GM20431 (cell line): Measurements from ENCODE around the gene AFG3L2.
"Not testable (repeated sequence)": the region's sequence is repeated elsewhere in the genome, so short reads cannot be mapped to it uniquely, and the experiment has no call there.

ENCODE experiments used
- in situ Hi-C: fragments of 300-500 bp; cut with MseI, MboI; formaldehyde crosslinking; loops from one replicate; pipeline ENCODE4 v1.15.0; 2020; ENCODE audit warnings: low sequenced_read_pairs; ENCODE audit not compliant: unreplicated experiment

The AFG3L2 gene

GRCh38 chr18:12376754-12377555 lies at the start of gene AFG3L2:
TSS of gene AFG3L2 (minus strand) at chr18:12377227. CDS start at chr18:12377082, 145 bp downstream.
- in situ Hi-C loops: no loop called here

- in situ Hi-C loops: no loop called here
Measured at GRCh38 chr18:12424252-12424651, 47.2 kb upstream of the AFG3L2 start.

- in situ Hi-C loops: no loop called here
Measured at GRCh38 chr18:12423820-12424219, 46.8 kb upstream of the AFG3L2 start.

- in situ Hi-C loops: no loop called here
Measured at GRCh38 chr18:12423393-12423792, 46.4 kb upstream of the AFG3L2 start.

- in situ Hi-C loops: no loop called here
Measured at GRCh38 chr18:12422936-12423335, 45.9 kb upstream of the AFG3L2 start.

- in situ Hi-C loops: no loop called here
Measured at GRCh38 chr18:12421732-12422131, 44.7 kb upstream of the AFG3L2 start.

GRCh38 chr18:12420821-12421421 lies 43.9 kb upstream of the AFG3L2 start:
- in situ Hi-C loops: no loop called here

GRCh38 chr18:12417687-12418086 lies 40.7 kb upstream of the AFG3L2 start:
- in situ Hi-C loops: no loop called here

- in situ Hi-C loops: no loop called here
Measured at GRCh38 chr18:12416098-12416729, 39.2 kb upstream of the AFG3L2 start.

GRCh38 chr18:12411456-12411855 lies 34.4 kb upstream of the AFG3L2 start:
- in situ Hi-C loops: no loop called here

- in situ Hi-C loops: not testable (repeated sequence)
Measured at GRCh38 chr18:12410747-12411146, 33.7 kb upstream of the AFG3L2 start.

GRCh38 chr18:12410081-12410481 lies 33.1 kb upstream of the AFG3L2 start:
- in situ Hi-C loops: no loop called here

- in situ Hi-C loops: no loop called here
Measured at GRCh38 chr18:12409469-12409868, 32.4 kb upstream of the AFG3L2 start.

GRCh38 chr18:12408247-12408869 lies 31.3 kb upstream of the AFG3L2 start:
- in situ Hi-C loops: no loop called here

- in situ Hi-C loops: no loop called here
Measured at GRCh38 chr18:12406371-12407111, 29.5 kb upstream of the AFG3L2 start.

- in situ Hi-C loops: no loop called here
Measured at GRCh38 chr18:12405066-12405465, 28.0 kb upstream of the AFG3L2 start.

- in situ Hi-C loops: no loop called here
Measured at GRCh38 chr18:12403601-12404506, 26.8 kb upstream of the AFG3L2 start.

- in situ Hi-C loops: no loop called here
Measured at GRCh38 chr18:12401881-12402280, 24.9 kb upstream of the AFG3L2 start.

GRCh38 chr18:12399231-12399630 lies 22.2 kb upstream of the AFG3L2 start:
- in situ Hi-C loops: loop anchor here (10.0 kb wide), 1 partner anchor 266 kb away; no protein-coding TSS in a partner anchor
